A549 (cell line): ENCODE results near the gene ABCA1. TPM values are rescaled to one million over a fixed set of nuclear protein-coding genes. Genes with fewer than 3 reads are reported as not detected.

Experiments used
- ATAC-seq, 2 experiments: fragments of 200-7000 bp in 1 of 2; fragments of >200 bp in 1 of 2; cut with Nextera tagmentation in 1 of 2; cut with Tn5 transposase in 1 of 2; 3 replicates each; pipeline versions ENCODE4 v1.8.0 to v1.9.1; 2018 to 2020; ENCODE audit warnings: mild to moderate bottlenecking in 1 of 2, moderate library complexity in 1 of 2
- CTCF ChIA-PET: fragments of 300-600 bp; sonication (Branson Sonifier 250); formaldehyde crosslinking; extraction: SDS; loops from one replicate; lab custom pipeline; 2021; ENCODE audit warnings: antibody characterized with exemption, inconsistent platforms; lab: Yijun Ruan, JAX
- POLR2A ChIA-PET: fragments of 350-600 bp; formaldehyde crosslinking; extraction: SDS; loops from one replicate; lab custom pipeline; 2021; ENCODE audit warnings: antibody characterized with exemption, inconsistent platforms; lab: Yijun Ruan, JAX
- DNase-seq, 2 experiments: peaks; one replicate each; pipeline versions ENCODE4 v3.0.0 to v3.0.0-alpha.2; 2011 to 2016; ENCODE audit warnings: low read depth in 1 of 2, low spot score in 1 of 2
- FAIRE-seq: peaks from 2 replicates; lab custom pipeline; 2011; peaks lifted over from hg19 to GRCh38; lab: Jason Lieb, UNC
- H3K27ac ChIP-seq, 2 experiments: fragments of >200 bp; sonication (Bioruptor Twin); formaldehyde crosslinking; 3 replicates each; pipeline ENCODE4 v1.5.1; 2016 to 2017
- H3K4me1 ChIP-seq: fragments of >200 bp; sonication (Bioruptor Twin); formaldehyde crosslinking; 3 replicates; pipeline ENCODE4 v1.6.1; 2016
- H3K4me2 ChIP-seq: fragments of >200 bp; sonication (Bioruptor Twin); formaldehyde crosslinking; 3 replicates; pipeline ENCODE4 v1.6.1; 2016
- H3K4me3 ChIP-seq: fragments of >200 bp; sonication (Bioruptor Twin); formaldehyde crosslinking; 3 replicates; pipeline ENCODE4 v1.5.1; 2016
- H3K9me3 ChIP-seq: fragments of >200 bp; sonication (Bioruptor Twin); formaldehyde crosslinking; 3 replicates; pipeline ENCODE4 v1.6.1; 2016
- BHLHE40 ChIP-seq: IDR thresholded peaks from 2 replicates; pipeline ENCODE4 v1.6.1; 2012; ENCODE audit warnings: low read depth, low read length, inconsistent platforms
- CBX2 ChIP-seq: fragments of 200-600 bp; sonication (generic); IDR thresholded peaks from 2 replicates; pipeline ENCODE4 v1.6.1; 2016; ENCODE audit warnings: low read depth, mild to moderate bottlenecking, borderline replicate concordance
- CBX8 ChIP-seq: fragments of 200-600 bp; sonication (generic); IDR thresholded peaks from 2 replicates; pipeline ENCODE4 v1.6.1; 2016
- CHD4 ChIP-seq: fragments of 200-600 bp; sonication (generic); IDR thresholded peaks from 2 replicates; pipeline ENCODE4 v1.6.1; 2016; ENCODE audit warnings: antibody characterized with exemption, mild to moderate bottlenecking, borderline replicate concordance
- EHF ChIP-seq: fragments of 250-450 bp; sonication (Bioruptor Pico); IDR thresholded peaks from 2 replicates; pipeline ENCODE4 v1.5.0; 2020; ENCODE audit warnings: mild to moderate bottlenecking
- ESRRA ChIP-seq: fragments of 150-350 bp; IDR thresholded peaks from 2 replicates; pipeline ENCODE4 v1.6.1; 2014; ENCODE audit warnings: mild to moderate bottlenecking, low read length, borderline replicate concordance
- FOXS1 ChIP-seq: fragments of 250-450 bp; sonication (Bioruptor Pico); IDR thresholded peaks from 2 replicates; pipeline ENCODE4 v1.5.0; 2020; ENCODE audit warnings: mild to moderate bottlenecking, moderate library complexity
- GATA3 ChIP-seq: IDR thresholded peaks from 2 replicates; pipeline ENCODE4 v1.6.1; 2012; ENCODE audit warnings: borderline replicate concordance
- HDAC2 ChIP-seq: fragments of 200-600 bp; sonication (generic); IDR thresholded peaks from 2 replicates; pipeline ENCODE4 v1.6.1; 2016
- HEYL ChIP-seq: fragments of 250-450 bp; sonication (Bioruptor Pico); IDR thresholded peaks from 2 replicates; pipeline ENCODE4 v1.8.0; 2021; ENCODE audit warnings: mild to moderate bottlenecking, moderate library complexity
- HMGXB4 ChIP-seq: fragments of 250-450 bp; sonication (Bioruptor Pico); IDR thresholded peaks from 2 replicates; pipeline ENCODE4 v1.5.0; 2021; ENCODE audit warnings: mild to moderate bottlenecking, moderate library complexity, borderline replicate concordance
- JUN ChIP-seq, 2 experiments: fragments of >200 bp; sonication (Bioruptor Twin); formaldehyde crosslinking; IDR thresholded peaks; 2 replicates in 1 of 2; 3 replicates in 1 of 2; pipeline ENCODE4 v1.6.1; 2016 to 2017
- KDM5A ChIP-seq: fragments of 200-600 bp; sonication (generic); IDR thresholded peaks from 2 replicates; pipeline ENCODE4 v1.6.1; 2016; ENCODE audit warnings: antibody characterized with exemption, mild to moderate bottlenecking
- MYC ChIP-seq: IDR thresholded peaks from 2 replicates; pipeline ENCODE4 v1.6.1; 2012; ENCODE audit warnings: mild to moderate bottlenecking, inconsistent platforms, low read length, improper control_type of control experiment, borderline replicate concordance
- NPAS2 ChIP-seq: fragments of 250-450 bp; sonication (Bioruptor Pico); IDR thresholded peaks from 2 replicates; pipeline ENCODE4 v1.8.0; 2022; ENCODE audit warnings: mild to moderate bottlenecking, moderate library complexity, borderline replicate concordance
- NR3C1 ChIP-seq: fragments of >200 bp; sonication (Bioruptor Twin); formaldehyde crosslinking; IDR thresholded peaks from 3 replicates; pipeline ENCODE4 v1.6.1; 2017
- PBX3 ChIP-seq: IDR thresholded peaks from 2 replicates; pipeline ENCODE4 v1.6.1; 2012
- RARB ChIP-seq: fragments of 250-450 bp; sonication (Bioruptor Pico); IDR thresholded peaks from 2 replicates; pipeline ENCODE4 v1.8.0; 2021; ENCODE audit warnings: mild to moderate bottlenecking, moderate library complexity
- RNF2 ChIP-seq: fragments of 200-600 bp; sonication (generic); IDR thresholded peaks from 2 replicates; pipeline ENCODE4 v1.6.1; 2016; ENCODE audit warnings: low read depth, mild to moderate bottlenecking, antibody characterized with exemption, moderate library complexity, borderline replicate concordance
- TFCP2L1 ChIP-seq: fragments of 250-450 bp; sonication (Bioruptor Pico); IDR thresholded peaks from 2 replicates; pipeline ENCODE4 v1.5.0; 2021; ENCODE audit warnings: mild to moderate bottlenecking
- USF2 ChIP-seq: fragments of 450-650 bp; IDR thresholded peaks from 2 replicates; pipeline ENCODE4 v1.6.1; 2014; ENCODE audit warnings: antibody characterized with exemption
- ZC3H11A ChIP-seq: fragments of 450-650 bp; IDR thresholded peaks from 2 replicates; pipeline ENCODE4 v1.6.1; 2014; ENCODE audit warnings: antibody characterized with exemption, mild to moderate bottlenecking
- ZSCAN20 ChIP-seq: fragments of 250-450 bp; sonication (Bioruptor Pico); IDR thresholded peaks from 2 replicates; pipeline ENCODE4 v1.8.0; 2022; ENCODE audit warnings: mild to moderate bottlenecking, moderate library complexity
- WGBS: methylation state at CpG from one replicate; pipeline ENCODE4 v1.1.6; 2017; ENCODE audit errors: missing lambda C conversion rate; 5-methylcytosine and 5-hydroxymethylcytosine counted together
- polyA plus RNA-seq, 4 experiments: library from polyadenylated mRNA; depleted of rRNA in 3 of 4; stranded (reverse); fragments of >200 nt; fragmentation: RNase III in 1 of 4; extraction: RNeasy Plus Mini Kit Qiagen cat#74134 plus additional on column Dnase treatment in 1 of 4; gene quantifications; 2 replicates in 3 of 4; 3 replicates in 1 of 4; pipeline ENCODE4 v1.2.3, GENCODE V29; 2011 to 2017

The ABCA1 gene
- polyA plus RNA-seq, 2 of the 4 experiments (the other 2 are of a cell fraction), result 3.6 to 12.0 TPM

DNA sequence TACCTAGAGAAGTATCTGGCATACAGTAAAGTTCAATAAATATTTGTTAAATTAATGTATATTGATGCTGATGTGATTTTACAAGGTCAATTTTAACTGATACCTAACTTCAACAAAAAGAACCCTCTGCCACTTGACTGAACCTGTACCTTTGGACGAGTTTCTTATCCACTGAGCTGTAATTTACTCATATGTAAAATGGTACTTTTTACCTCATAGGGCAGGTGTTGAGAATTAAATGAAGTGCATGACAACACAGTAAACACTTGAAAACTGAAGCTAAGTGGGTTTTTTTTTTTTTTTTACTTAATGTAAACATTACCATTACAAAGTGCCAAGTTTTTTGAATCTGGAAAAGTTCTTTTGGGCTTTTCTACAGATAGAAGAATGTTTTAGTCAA, 148.6 kb downstream of the ABCA1 start:
- WGBS, result 39% methylated on average over 1 of the region's 1 CpG
- DNase-seq (no peak), ATAC-seq (no peak), FAIRE-seq (no peak)
- H3K4me1 ChIP-seq, result 0 out of 3 replicates have a peak, but pooled peaks cover 3% of the 10 kb centered on the region
- no peak overlapping the region for H3K4me2 ChIP-seq
- no peak for TF ChIP-seq GATA3
- TF ChIP-seq NPAS2 (CRISPR knock-in tag), result no peak
- no peak for TF ChIP-seq ZC3H11A
- TF ChIP-seq MYC, result no peak
- TF ChIP-seq FOXS1 (CRISPR knock-in tag), result no peak
- TF ChIP-seq KDM5A, result no peak
- TF ChIP-seq ZSCAN20 (CRISPR knock-in tag), result no peak
- no peak for TF ChIP-seq RARB
- no peak for TF ChIP-seq HEYL
- TF ChIP-seq EHF (CRISPR knock-in tag), result no peak
- no peak for TF ChIP-seq USF2
- TF ChIP-seq BHLHE40, result no peak
- no peak for TF ChIP-seq RNF2
- H3K9me3 ChIP-seq, result no peaks in the 10 kb centered on the region
- ChIA-PET POLR2A (no interaction called here), CTCF (interaction anchor here (0.7 to 4.6 kb wide), 3 partner anchors 84 to 636 kb away, joined by 4 to 32 read pairs (median 5); no protein-coding TSS in a partner anchor)
- no peak overlapping the region for H3K27ac ChIP-seq
- no peak overlapping the region for H3K4me3 ChIP-seq

GRCh38 chr9:104778802-104779201, 149.2 kb downstream of the ABCA1 start:
- ChIA-PET POLR2A (no interaction called here), CTCF (interaction anchor here (0.6 to 4.6 kb wide), 4 partner anchors 29 to 637 kb away, joined by 3 to 32 read pairs (median 4); no protein-coding TSS in a partner anchor)
- WGBS, result 68% methylated on average over 4 of the region's 4 CpGs
- Histone ChIP-seq H3K27ac (no peak overlapping the region), H3K4me2 (no peak overlapping the region), H3K4me3 (no peak overlapping the region), H3K4me1 (0 out of 3 replicates have a peak, but pooled peaks cover 3% of the 10 kb centered on the region), H3K9me3 (no peaks in the 10 kb centered on the region)
- FAIRE-seq (no peak), DNase-seq (no peak), ATAC-seq (no peak)
- no peak for TF ChIP-seq GATA3
- no peak for TF ChIP-seq RNF2
- TF ChIP-seq CHD4, result no peak
- no peak for TF ChIP-seq CBX8
- no peak for TF ChIP-seq NR3C1
- TF ChIP-seq MYC, result no peak
- TF ChIP-seq ZSCAN20 (CRISPR knock-in tag), result no peak

DNA sequence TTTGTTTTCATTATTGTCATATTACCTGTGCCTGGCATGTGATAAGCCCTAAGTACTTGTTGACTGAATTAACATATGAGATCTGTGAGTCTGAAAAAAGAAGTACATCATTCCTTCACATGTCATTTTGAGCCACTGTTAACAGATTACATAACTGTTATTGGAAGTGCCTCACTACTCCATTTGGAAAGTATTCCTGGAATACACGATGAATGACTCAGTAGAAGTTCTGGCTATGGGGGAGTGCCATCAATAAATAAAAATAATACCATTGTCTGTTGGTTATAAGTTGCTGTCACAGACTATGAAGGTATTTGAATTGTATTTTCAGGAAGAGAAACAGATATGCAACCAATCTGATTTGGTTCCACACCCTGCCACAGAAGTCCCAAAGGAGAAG, 151.2 kb downstream of the ABCA1 start:
- Histone ChIP-seq H3K9me3 (no peaks in the 10 kb centered on the region), H3K4me2 (no peak overlapping the region), H3K4me1 (0 out of 3 replicates have a peak, but pooled peaks cover 3% of the 10 kb centered on the region), H3K4me3 (no peak overlapping the region), H3K27ac (no peak overlapping the region)
- ATAC-seq (no peak), FAIRE-seq (no peak), DNase-seq (no peak)
- ChIA-PET CTCF (no interaction called here), POLR2A (no interaction called here)
- WGBS, result 36% methylated on average over 1 of the region's 1 CpG
- TF ChIP-seq CBX2 (no peak), HEYL (no peak), ESRRA (no peak), TFCP2L1 (CRISPR knock-in tag) (no peak), HDAC2 (no peak), CHD4 (no peak), JUN (IDR thresholded peaks at IDR 0.05) (no peak), PBX3 (no peak), FOXS1 (CRISPR knock-in tag) (no peak), HMGXB4 (CRISPR knock-in tag) (no peak)
